HG03280 (cell line): ENCODE results near the gene TMEM147.

Experiments used
- ATAC-seq: cut with Tn5 transposase; IDR thresholded peaks from one replicate; pipeline ENCODE4 v1.9.1; 2021; ENCODE audit warnings: mild to moderate bottlenecking, moderate library complexity; ENCODE audit not compliant: unreplicated experiment

TMEM147 gene

GRCh38 chr19:35545855-35546381 is 492 bp downstream of the TMEM147 start:
- peak; percentile 33 for ATAC-seq

- ATAC-seq, result no peak
These were observed 1.1 kb downstream of the TMEM147 start for GRCh38 chr19:35546532-35546931.

DNA sequence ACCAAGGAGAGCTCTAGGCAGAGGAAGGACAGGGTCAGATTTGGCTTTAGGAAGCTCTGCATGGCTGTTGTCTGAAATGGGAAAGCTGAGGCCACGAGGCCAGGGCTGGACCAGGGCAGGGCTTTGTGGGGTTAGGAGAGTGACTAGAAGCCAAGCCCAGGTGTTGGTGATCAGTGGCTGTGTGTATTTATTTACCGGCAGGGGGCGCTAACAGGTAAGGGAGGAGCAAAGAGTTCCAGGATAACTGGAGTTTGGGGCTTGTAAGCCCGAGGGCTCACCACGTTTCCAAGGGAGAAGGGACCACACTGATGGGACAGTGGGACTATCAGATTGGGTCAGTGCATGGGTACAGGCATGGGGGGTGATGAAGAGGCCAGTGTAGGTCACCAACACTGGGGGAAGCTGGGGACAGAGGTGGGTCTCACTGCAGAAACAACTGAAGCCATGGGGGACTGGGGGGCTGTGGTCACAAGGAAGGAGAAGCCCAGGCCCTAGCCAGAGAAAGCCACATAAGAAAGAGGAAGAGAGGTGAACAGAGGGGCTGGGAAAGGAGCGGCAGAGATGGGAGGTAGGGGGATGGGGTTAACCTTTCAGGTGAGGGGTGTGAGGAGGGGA is 3.9 kb downstream of the TMEM147 start:
- ATAC-seq, result no peak

DNA sequence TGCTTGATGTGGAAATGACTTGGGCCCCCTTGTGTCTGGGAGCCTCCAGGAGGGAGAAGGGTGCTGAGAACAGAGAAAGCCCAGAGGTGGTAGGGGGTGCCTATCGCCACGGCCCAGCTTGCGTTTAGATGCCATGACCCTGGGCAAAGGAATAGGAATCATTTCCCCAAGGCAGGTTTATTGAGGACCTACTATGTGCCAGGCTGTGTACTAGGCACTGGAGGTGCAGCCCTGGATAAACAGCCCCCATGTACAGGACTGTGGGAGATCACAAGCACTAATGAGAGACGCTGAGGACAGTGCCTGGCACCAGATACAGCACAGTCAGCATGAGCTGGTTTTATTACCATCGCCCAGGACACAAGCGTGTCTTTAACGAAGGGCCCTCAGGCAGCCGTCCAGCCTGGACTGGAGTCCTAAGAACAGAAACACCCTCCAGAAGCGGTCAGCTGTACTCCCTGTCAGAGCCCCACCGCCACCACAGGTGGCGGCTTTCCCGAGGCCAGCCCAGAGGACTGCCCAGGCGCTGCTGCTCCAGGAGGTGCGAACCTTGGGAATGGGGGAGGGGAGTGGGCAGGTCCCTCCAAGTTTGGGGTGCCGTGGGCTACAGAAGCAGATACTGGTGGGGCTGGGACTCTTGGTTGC is 4.6 kb downstream of the TMEM147 start:
- ATAC-seq, result no peak

DNA sequence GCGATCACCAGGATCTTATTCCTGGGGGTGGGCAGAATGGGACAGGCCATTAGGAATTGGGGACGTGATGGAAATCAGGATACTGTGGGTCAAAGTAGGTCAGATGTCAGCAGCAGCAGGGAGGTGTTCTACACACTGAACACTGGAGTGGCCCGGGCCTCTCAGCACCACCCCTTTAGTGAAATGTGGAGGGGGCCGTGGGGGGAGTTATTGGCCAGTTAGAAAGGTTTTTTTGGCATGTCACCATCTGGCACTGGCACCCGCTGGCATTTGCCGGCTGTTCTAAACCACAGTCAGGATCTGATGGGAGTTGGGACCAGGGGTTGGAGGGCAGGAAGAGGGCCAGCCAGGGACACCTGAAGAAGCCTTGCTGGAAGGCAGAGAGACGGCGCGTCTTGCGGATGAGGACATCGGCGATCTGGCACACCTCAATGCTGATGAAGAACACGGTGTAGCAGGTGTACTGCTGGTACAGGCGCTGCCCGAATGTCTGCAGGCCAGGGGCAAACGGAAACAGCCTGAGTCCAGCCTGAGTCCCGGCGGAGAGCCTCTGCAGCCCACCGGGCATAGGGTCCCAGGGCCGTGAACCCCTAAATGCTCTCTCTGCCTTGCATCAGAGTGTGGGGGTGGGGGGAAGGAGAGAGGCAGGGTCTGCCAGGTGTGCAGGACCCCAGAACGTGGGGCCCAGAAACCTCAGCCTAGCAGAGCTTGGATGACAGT is 5.8 kb downstream of the TMEM147 start:
- ATAC-seq, result no peak

DNA sequence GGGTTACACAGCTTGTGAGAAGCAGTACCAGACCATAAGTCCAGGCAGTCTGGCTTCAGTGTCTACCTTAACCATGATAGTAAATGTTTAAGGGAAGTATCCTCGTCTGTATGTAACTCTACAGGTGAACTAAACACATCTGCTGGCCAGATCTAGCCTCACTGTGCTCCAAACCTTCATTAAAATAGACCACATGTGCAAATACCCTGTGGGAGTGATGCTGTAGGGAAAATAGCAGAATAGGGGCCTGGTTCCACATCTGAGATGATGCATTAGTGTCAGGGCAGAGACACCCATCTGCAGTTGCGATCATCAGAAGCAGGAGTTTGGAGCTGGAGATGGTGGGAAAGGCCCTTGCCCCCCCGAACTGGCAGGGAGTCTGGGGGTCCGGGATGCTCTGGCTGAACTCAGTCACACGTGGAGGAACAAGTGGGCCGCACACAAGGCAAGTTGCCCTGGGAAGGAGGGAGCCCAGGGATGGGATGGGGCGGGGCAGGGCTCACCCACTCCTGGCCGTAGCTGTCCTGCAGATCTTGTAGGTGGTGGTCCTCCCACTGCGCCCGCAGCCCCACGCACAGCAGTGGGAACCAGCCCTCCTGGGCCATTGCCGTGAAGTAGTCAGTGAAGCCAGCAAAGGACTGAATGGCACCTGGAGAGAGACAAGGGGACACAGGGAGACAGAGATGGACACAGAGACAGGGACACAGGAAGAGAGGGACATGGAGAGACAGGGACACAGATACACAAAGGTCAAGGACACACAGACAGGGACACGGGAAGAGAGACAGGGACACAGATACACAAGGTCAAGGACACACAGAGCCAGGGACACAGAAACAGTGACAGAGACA is 7.3 kb downstream of the TMEM147 start:
- ATAC-seq, result no peak

- no peak for ATAC-seq
These were observed 8.1 kb downstream of the TMEM147 start for GRCh38 chr19:35553385-35554000.

DNA sequence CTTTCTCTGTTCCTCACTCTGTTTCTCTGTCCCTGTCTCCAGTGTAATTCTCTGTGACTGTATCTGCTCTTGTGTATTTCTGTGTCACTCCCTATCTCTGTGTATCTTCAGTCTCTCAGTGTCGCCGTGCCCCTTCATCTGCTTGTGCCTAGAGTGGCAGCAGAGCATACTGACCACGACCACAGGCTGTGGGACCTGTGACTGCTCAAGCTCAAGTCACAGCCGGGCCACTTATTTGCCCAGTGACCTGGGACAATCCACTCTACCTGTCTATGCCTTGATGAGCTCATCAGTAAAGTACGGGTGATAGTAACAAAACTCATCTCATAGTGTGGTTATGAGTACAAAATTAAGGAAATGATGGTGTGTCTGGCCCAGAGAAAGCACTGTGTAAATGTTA is 8.7 kb downstream of the TMEM147 start:
- ATAC-seq, result no peak

DNA sequence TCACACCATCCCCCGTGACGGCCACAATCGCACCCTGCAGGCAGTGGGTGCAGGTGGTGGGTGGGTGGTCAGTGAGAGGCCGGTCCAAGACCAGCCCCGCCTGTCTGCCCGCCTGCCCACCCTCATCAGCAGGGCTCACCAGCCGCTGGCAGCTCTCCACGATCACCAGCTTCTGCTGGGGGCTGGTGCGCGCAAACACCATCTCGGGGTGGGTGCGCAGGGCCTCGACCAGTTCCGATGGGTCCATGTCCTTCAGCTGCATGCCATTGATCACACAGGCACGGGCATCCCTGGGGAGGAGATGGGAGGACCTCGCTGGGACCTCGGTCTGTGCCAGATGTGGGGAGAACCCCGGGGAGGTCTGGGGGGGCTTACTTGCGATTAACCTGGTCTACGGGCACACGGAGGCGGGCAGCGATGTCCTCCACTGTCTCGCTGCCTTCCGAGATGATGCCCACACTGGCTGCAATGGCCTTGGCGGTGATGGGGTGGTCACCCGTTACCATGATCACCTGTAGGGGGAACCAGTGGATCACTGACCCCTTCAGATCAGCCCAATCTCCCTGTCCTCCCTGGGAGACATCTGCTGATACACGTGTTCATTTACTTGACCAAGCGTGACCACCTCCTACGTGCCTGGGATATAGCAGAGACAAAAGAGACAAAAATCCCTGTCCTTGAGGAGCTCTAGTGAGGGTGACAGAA is 10.0 kb downstream of the TMEM147 start:
- no peak for ATAC-seq

- ATAC-seq, result no peak
These were observed 10.7 kb downstream of the TMEM147 start for GRCh38 chr19:35556025-35556590.

GRCh38 chr19:35556846-35557538 is 11.6 kb downstream of the TMEM147 start:
- no peak for ATAC-seq

- no peak for ATAC-seq
These were observed 12.3 kb downstream of the TMEM147 start for GRCh38 chr19:35557539-35558399.

DNA sequence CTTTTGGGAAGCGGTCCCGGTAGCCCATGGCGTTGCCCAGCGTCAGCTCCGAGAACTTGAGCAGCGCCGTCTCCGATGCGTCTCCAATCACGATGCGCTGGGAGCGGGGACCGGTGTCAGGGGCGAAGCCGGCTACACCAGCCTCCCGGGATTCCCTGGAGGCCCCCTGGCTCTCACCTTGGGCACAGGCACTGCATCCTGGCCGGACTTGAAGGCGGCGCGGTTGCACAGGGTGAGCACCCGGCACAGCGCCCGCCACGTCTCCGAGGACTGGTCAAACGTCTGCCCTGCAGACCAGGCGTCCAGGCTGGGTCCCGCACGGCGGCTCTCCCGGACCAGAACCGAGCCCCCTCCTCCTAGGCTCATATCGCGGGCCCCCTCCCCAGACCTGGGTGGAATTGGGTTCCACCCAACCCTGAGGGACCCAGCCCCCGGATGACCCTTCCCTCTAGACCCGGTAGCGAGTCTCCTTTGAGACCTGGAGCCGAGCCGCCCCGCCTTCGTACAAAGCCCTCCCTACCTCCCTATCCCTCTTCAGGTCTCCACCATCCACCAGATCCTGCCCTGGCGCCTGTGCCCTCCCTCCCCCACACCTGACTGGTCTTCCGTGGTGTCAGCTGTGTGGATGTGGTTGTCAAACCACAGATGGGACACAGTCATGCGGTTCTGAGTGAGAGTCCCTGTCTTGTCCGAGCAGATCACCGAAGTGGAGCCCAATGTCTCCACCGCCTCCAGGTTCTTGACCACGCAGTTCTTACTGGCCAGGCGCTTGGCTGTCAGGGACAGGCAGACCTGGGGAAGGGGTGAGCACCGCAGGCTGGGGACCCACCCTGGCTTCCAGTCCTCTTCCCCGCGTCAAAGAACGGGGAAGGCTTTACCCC is 13.2 kb downstream of the TMEM147 start:
- no peak for ATAC-seq

- ATAC-seq, result no peak
These were observed 13.8 kb downstream of the TMEM147 start for GRCh38 chr19:35559281-35559659.

GRCh38 chr19:35559781-35560180 is 14.4 kb downstream of the TMEM147 start:
- ATAC-seq, result no peak

- no peak for ATAC-seq
These were observed 14.8 kb downstream of the TMEM147 start for GRCh38 chr19:35560271-35560670.

- no peak for ATAC-seq
These were observed 15.3 kb downstream of the TMEM147 start for GRCh38 chr19:35560677-35561076.
